Upper lobe of left lung (tissue), 4 donors: ENCODE measurements around the gene HS3ST3B1.

Experiments used
- CTCF ChIP-seq, 6 experiments: fragments of 450-650 bp in 4 of 6; fragments of 200-600 bp in 2 of 6; sonication (generic) in 2 of 6; IDR thresholded peaks; one replicate each; pipeline ENCODE4 v1.5.1; 2016 to 2019; ENCODE audit warnings: antibody characterized with exemption in 6 of 6
- POLR2A ChIP-seq, 4 donors: fragments of 450-650 bp; IDR thresholded peaks; one replicate each; pipeline ENCODE4 v1.5.1; 2016 to 2017; ENCODE audit warnings: antibody characterized with exemption in 4 of 4, mild to moderate bottlenecking in 2 of 4

DNA sequence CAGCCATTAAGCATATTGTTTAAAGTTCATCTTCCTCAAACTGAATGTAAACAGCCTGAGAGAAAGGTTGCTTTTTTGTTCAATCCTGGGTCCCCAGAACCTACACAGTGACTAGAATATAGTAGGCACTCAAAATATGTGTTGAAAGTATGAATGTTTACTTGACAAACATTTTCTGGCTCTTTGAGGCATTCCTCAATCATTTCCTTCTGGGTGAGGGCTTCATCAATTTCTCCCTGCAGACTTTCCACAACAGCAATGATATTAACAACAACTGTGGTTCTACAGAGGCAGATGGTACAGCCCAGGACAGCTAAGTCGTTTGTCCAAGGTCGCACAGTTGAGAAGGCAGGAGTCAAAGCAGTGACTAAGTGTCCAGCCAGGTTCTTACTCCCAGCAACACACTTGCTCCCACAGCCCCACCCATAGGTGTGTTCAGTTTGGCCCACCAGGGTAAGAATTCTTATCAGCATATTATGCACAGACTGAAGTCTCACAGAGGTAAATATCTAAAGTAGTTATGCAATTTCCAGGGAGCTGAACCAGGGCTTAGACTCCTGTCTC is 61.1 kb downstream of the HS3ST3B1 start:
- TF ChIP-seq CTCF (IDR thresholded peaks at IDR 0.05) (no peak), POLR2A (IDR thresholded peaks at IDR 0.05) (no peak)
